Stomach (tissue), 4 donors: ENCODE data around the gene DNAJB13.

Source experiments
- POLR2A ChIP-seq, 4 donors: fragments of 450-650 bp; IDR thresholded peaks; one replicate each; pipeline ENCODE4 v1.6.1; 2016; ENCODE audit warnings: antibody characterized with exemption in 4 of 4, control low read depth in 2 of 4, mild to moderate bottlenecking in 1 of 4, moderate library complexity in 1 of 4
- POLR2AphosphoS5 ChIP-seq, 3 donors: sonication (generic); formaldehyde crosslinking; IDR thresholded peaks; one replicate each; pipeline ENCODE4 v1.6.1; 2016; ENCODE audit warnings: antibody characterized with exemption in 3 of 3
- TF ChIP-seq, protein P1 (sequence below), 7 experiments: fragments of 450-650 bp in 4 of 7; fragments of 200-600 bp in 3 of 7; sonication (generic) in 3 of 7; IDR thresholded peaks; one replicate each; pipeline ENCODE4 v1.5.1; 2016 to 2019; ENCODE audit warnings: antibody characterized with exemption in 7 of 7, control low read depth in 2 of 7, mild to moderate bottlenecking in 1 of 7

DNA sequence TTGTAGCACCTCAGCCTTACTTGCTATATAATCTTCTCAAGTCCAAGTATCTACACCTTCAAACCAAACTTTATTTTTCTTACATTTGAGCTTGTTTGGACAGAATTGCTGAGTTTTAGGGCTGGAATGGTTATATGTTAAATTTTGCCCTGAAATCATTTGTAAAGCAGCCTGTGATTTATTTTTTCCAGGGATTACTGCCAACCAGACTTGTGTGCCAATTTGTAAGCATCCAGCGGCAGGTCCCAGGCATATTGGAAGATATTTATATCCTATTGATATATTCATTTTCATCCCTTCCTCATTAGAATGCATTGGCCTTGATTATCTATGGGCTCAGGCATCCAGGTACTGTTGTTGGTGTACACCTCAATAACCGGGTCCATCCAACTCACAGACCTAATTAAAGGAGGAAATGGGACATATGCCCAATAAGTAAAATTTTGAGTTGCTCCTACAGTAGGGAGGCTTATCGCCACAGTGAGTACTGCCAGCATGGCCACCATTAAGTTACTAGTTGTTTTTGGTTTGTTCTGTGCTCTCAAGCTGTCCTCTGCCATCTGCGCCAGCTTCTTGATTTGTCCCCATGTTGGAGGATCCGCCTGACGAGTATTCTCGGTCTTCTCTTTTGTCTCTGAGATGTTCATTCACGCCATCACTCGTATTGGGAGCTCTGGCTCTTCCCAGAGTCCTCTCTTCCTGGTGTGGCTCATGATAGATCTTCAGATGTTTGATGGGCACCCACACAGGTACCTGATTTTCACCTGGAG is 9.8 kb upstream of the DNAJB13 start:
- TF ChIP-seq, protein P1, sequence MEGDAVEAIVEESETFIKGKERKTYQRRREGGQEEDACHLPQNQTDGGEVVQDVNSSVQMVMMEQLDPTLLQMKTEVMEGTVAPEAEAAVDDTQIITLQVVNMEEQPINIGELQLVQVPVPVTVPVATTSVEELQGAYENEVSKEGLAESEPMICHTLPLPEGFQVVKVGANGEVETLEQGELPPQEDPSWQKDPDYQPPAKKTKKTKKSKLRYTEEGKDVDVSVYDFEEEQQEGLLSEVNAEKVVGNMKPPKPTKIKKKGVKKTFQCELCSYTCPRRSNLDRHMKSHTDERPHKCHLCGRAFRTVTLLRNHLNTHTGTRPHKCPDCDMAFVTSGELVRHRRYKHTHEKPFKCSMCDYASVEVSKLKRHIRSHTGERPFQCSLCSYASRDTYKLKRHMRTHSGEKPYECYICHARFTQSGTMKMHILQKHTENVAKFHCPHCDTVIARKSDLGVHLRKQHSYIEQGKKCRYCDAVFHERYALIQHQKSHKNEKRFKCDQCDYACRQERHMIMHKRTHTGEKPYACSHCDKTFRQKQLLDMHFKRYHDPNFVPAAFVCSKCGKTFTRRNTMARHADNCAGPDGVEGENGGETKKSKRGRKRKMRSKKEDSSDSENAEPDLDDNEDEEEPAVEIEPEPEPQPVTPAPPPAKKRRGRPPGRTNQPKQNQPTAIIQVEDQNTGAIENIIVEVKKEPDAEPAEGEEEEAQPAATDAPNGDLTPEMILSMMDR (IDR thresholded peaks at IDR 0.05): no peak
- TF ChIP-seq POLR2A (IDR thresholded peaks at IDR 0.05): no peak
- TF ChIP-seq POLR2AphosphoS5 (IDR thresholded peaks at IDR 0.05): no peak
